Panc1 (cell line): ENCODE data around the gene CHD6. TPM values are rescaled to one million over a fixed set of nuclear protein-coding genes. Genes with fewer than 3 reads are reported as not detected.

Experiments used
- ATAC-seq: fragments of 200-7000 bp; cut with Tn5 transposase; 2 replicates; pipeline ENCODE4 v1.9.1; 2020; ENCODE audit warnings: mild to moderate bottlenecking, moderate library complexity
- BruUV-seq: library from RNA; stranded (reverse); fragments of 400-500 nt; replicated peaks from 2 replicates; lab custom pipeline; 2021; lab: Mats Ljungman, UMichigan
- CTCF ChIA-PET: fragments of 300-600 bp; sonication (Branson Sonifier 250); formaldehyde crosslinking; loops from one replicate; lab custom pipeline; 2022; ENCODE audit warnings: antibody characterized with exemption; lab: Charles Lee
- POLR2A ChIA-PET: fragments of 300-600 bp; sonication (Branson Sonifier 250); formaldehyde crosslinking; loops from one replicate; lab custom pipeline; 2022; ENCODE audit warnings: antibody characterized with exemption; lab: Charles Lee
- DNase-seq: peaks from one replicate; pipeline ENCODE4 v3.0.0-alpha.2; 2010; ENCODE audit warnings: low read depth, low spot score
- H3K27ac ChIP-seq: 2 replicates; pipeline ENCODE4 v1.5.1; 2011; ENCODE audit warnings: mild to moderate bottlenecking, low read length, inconsistent platforms
- H3K27me3 ChIP-seq: fragments of 200-500 bp; sonication (Bioruptor generic); 2 replicates; pipeline ENCODE4 v1.6.0; 2014; ENCODE audit warnings: low read length, inconsistent platforms; ENCODE audit not compliant: control insufficient read depth, insufficient read depth
- H3K36me3 ChIP-seq: fragments of 200-500 bp; sonication (Bioruptor generic); 2 replicates; pipeline ENCODE4 v1.5.1; 2014; ENCODE audit warnings: inconsistent platforms, mild to moderate bottlenecking, low read length, moderate library complexity; ENCODE audit not compliant: control insufficient read depth, insufficient read depth
- H3K4me1 ChIP-seq: 2 replicates; pipeline ENCODE4 v1.5.1; 2011; ENCODE audit warnings: inconsistent platforms, mild to moderate bottlenecking, low read length, moderate library complexity; ENCODE audit not compliant: control insufficient read depth, insufficient read depth
- H3K4me3 ChIP-seq, 2 experiments: 2 replicates each; pipeline ENCODE4 v1.5.1; 2011 to 2012; ENCODE audit warnings: low read depth in 2 of 2, low read length in 2 of 2, mild to moderate bottlenecking in 2 of 2, inconsistent platforms in 1 of 2, moderate library complexity in 1 of 2
- H3K9me3 ChIP-seq: fragments of 200-500 bp; sonication (Bioruptor generic); 2 replicates; pipeline ENCODE4 v1.5.1; 2014; ENCODE audit warnings: low read depth, mild to moderate bottlenecking, inconsistent platforms, low read length, moderate library complexity; ENCODE audit not compliant: control insufficient read depth, insufficient read depth
- POLR2AphosphoS5 ChIP-seq: IDR thresholded peaks from 2 replicates; pipeline ENCODE4 v1.6.1; 2012; ENCODE audit warnings: mild to moderate bottlenecking, low read depth, low read length, moderate library complexity
- REST ChIP-seq, 2 experiments: IDR thresholded peaks; 2 replicates each; pipeline ENCODE4 v1.6.1; 2011 to 2012; ENCODE audit warnings: low read depth in 2 of 2, control low read depth in 1 of 2, low read length in 1 of 2, mild to moderate bottlenecking in 1 of 2, moderate library complexity in 1 of 2; ENCODE audit not compliant: insufficient read depth in 1 of 2
- SIN3A ChIP-seq: IDR thresholded peaks from 2 replicates; pipeline ENCODE4 v1.6.1; 2012; ENCODE audit warnings: low read depth, mild to moderate bottlenecking, low read length, moderate library complexity, borderline replicate concordance; ENCODE audit not compliant: insufficient read depth
- TCF7L2 ChIP-seq: IDR thresholded peaks from 2 replicates; pipeline ENCODE4 v1.6.1; 2011; ENCODE audit warnings: mild to moderate bottlenecking, low read depth, low read length, inconsistent platforms
- in situ Hi-C: cut with HindIII; loops from 2 replicates; pipeline ENCODE4 v1.10.0; 2016; ENCODE audit warnings: low sequenced_read_pairs, low pct_unique_long_range_greater_than_20kb
- intact Hi-C: fragments of 100-400 bp; cut with micrococcal nuclease; formaldehyde crosslinking; loops from one replicate; pipeline ENCODE4 v1.10.0; 2022; ENCODE audit not compliant: unreplicated experiment
- total RNA-seq: library from RNA; stranded (reverse); gene quantifications from one replicate; pipeline ENCODE4 v1.2.1, GENCODE V29; 2021; ENCODE audit not compliant: unreplicated experiment
- TF ChIP-seq, protein P1 (sequence below): fragments of 450-650 bp; IDR thresholded peaks from 2 replicates; pipeline ENCODE4 v1.5.1; 2017; ENCODE audit warnings: mild to moderate bottlenecking

CHD6 gene
- total RNA-seq, 1 experiment from 2014 or later = 21.3 TPM

- no peak for ATAC-seq
- no peak for TF ChIP-seq POLR2AphosphoS5
- TF ChIP-seq REST (IDR thresholded peaks at IDR 0.05; ENCODE audit: insufficient read depth in 1 of 2, low read depth in 2 of 2, low read length in 1 of 2) = no peak
- TF ChIP-seq SIN3A = no peak
- TF ChIP-seq, protein P1, sequence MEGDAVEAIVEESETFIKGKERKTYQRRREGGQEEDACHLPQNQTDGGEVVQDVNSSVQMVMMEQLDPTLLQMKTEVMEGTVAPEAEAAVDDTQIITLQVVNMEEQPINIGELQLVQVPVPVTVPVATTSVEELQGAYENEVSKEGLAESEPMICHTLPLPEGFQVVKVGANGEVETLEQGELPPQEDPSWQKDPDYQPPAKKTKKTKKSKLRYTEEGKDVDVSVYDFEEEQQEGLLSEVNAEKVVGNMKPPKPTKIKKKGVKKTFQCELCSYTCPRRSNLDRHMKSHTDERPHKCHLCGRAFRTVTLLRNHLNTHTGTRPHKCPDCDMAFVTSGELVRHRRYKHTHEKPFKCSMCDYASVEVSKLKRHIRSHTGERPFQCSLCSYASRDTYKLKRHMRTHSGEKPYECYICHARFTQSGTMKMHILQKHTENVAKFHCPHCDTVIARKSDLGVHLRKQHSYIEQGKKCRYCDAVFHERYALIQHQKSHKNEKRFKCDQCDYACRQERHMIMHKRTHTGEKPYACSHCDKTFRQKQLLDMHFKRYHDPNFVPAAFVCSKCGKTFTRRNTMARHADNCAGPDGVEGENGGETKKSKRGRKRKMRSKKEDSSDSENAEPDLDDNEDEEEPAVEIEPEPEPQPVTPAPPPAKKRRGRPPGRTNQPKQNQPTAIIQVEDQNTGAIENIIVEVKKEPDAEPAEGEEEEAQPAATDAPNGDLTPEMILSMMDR = no peak
- TF ChIP-seq TCF7L2 = no peak
- BruUV-seq = no TSS peak
- intact Hi-C loops (no loop called here), in situ Hi-C loops (no loop called here)
- DNase-seq = no peak
- Histone ChIP-seq H3K36me3 (no peaks in the 10 kb centered on the region), H3K4me1 (no peaks in the 10 kb centered on the region), H3K27ac (no peak overlapping the region), H3K27me3 (no peaks in the 10 kb centered on the region), H3K4me3 (no peak overlapping the region), H3K9me3 (no peaks in the 10 kb centered on the region)
- CTCF ChIA-PET = interaction anchor here (0.6 kb wide), 1 partner anchor 61 kb away, joined by 3 read pairs; no protein-coding TSS in a partner anchor
- POLR2A ChIA-PET = no interaction called here
Measured at GRCh38 chr20:41358230-41358629, 259.9 kb downstream of the CHD6 start.

- Histone ChIP-seq H3K9me3 (no peaks in the 10 kb centered on the region), H3K27ac (no peak overlapping the region), H3K36me3 (no peaks in the 10 kb centered on the region), H3K27me3 (no peaks in the 10 kb centered on the region), H3K4me3 (no peak overlapping the region), H3K4me1 (no peaks in the 10 kb centered on the region)
- intact Hi-C loops = no loop called here
- no peak for ATAC-seq
- ChIA-PET POLR2A (no interaction called here), CTCF (interaction anchor here (0.6 to 0.8 kb wide), 2 partner anchors 17 to 62 kb away, joined by 3 read pairs; partner anchors contain the start of gene LPIN3)
- DNase-seq = no peak
- in situ Hi-C loops = no loop called here
- TF ChIP-seq SIN3A (no peak), TCF7L2 (no peak), REST (IDR thresholded peaks at IDR 0.05; ENCODE audit: insufficient read depth in 1 of 2, low read depth in 2 of 2, low read length in 1 of 2) (no peak), POLR2AphosphoS5 (no peak)
- TF ChIP-seq, protein P1 = no peak
- no TSS peak for BruUV-seq
Measured at GRCh38 chr20:41357424-41358163, 260.6 kb downstream of the CHD6 start.
